ENCODE data around the gene TBCD.
"Not testable (repeated sequence)": the region's sequence is repeated elsewhere in the genome, so short reads cannot be mapped to it uniquely, and the experiment has no call there.

Gene TBCD

GRCh38 chr17:82963104-82963950 is 211.5 kb downstream of the TBCD start:
- DNase-seq (ENCODE audit: low read depth in 2 of 2) = peak; percentile 79 to 83
- H3K4me3 ChIP-seq (replicated peaks in 1 of 2; ENCODE audit: low read depth in 2 of 2, low read length in 2 of 2) = peak overlapping the region in 1 of 2 donors; percentile 15
- TF ChIP-seq, protein P1, sequence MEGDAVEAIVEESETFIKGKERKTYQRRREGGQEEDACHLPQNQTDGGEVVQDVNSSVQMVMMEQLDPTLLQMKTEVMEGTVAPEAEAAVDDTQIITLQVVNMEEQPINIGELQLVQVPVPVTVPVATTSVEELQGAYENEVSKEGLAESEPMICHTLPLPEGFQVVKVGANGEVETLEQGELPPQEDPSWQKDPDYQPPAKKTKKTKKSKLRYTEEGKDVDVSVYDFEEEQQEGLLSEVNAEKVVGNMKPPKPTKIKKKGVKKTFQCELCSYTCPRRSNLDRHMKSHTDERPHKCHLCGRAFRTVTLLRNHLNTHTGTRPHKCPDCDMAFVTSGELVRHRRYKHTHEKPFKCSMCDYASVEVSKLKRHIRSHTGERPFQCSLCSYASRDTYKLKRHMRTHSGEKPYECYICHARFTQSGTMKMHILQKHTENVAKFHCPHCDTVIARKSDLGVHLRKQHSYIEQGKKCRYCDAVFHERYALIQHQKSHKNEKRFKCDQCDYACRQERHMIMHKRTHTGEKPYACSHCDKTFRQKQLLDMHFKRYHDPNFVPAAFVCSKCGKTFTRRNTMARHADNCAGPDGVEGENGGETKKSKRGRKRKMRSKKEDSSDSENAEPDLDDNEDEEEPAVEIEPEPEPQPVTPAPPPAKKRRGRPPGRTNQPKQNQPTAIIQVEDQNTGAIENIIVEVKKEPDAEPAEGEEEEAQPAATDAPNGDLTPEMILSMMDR (IDR thresholded peaks at IDR 0.05; ENCODE audit: low read depth, low read length) = peak; percentile 86

- DNase-seq (ENCODE audit: low read depth in 2 of 2); H3K4me3 ChIP-seq (replicated peaks in 1 of 2; ENCODE audit: low read depth in 2 of 2, low read length in 2 of 2): not testable (repeated sequence)
These were observed 212.6 kb downstream of the TBCD start for GRCh38 chr17:82964451-82964850.

DNA sequence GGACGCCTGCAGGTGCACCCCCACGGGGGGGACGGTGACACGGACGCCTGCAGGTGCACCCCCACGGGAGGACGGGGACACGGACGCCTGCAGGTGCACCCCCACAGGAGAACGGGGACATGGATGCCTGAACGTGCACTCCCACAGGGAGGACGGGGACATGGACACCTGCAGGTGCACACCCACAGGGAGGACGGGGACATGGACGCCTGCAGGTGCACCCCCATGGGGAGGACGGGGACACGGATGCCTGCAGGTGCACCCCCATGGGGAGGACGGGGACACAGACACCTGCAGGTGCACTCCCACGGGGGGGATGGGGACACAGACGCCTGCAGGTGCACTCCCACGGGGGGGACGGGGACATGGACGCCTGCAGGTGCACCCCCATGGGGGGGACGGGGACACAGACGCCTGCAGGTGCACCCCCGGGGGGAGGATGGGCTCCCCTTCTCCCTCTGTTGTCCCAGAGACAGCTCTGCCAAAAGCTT is 213.0 kb downstream of the TBCD start:
- H3K4me3 ChIP-seq (replicated peaks in 1 of 2; ENCODE audit: low read depth in 2 of 2, low read length in 2 of 2) = no peak overlapping the region
- TF ChIP-seq, protein P1 (IDR thresholded peaks at IDR 0.05; ENCODE audit: low read depth, low read length) = no peak
- no peak for DNase-seq (ENCODE audit: low read depth in 2 of 2)

DNA sequence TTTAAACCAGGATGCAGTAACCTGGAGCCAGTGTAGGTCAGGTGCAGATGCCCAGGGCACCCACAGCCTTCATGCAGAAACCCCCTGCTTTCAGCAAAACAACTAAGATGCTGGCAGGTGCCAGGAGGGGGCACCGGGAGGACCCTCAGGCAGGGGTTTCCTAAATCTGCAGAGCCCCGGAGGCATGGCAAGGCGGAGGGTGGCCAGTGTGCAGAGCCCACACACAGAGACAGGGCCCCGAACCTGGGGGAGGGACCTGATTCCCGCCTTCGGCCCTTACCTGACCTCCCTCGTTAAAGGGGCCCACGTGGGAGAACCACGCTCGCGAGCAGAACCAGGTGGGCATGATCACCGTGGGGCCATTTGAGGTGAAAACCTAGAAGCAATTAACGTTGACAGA is 213.5 kb downstream of the TBCD start:
- no peak overlapping the region for H3K4me3 ChIP-seq (replicated peaks in 1 of 2; ENCODE audit: low read depth in 2 of 2, low read length in 2 of 2)
- DNase-seq (ENCODE audit: low read depth in 2 of 2) = no peak

GRCh38 chr17:82966415-82966814 is 214.6 kb downstream of the TBCD start:
- no peak for DNase-seq (ENCODE audit: low read depth in 2 of 2)
- no peak overlapping the region for H3K4me3 ChIP-seq (replicated peaks in 1 of 2; ENCODE audit: low read depth in 2 of 2, low read length in 2 of 2)
- TF ChIP-seq, protein P1 (IDR thresholded peaks at IDR 0.05; ENCODE audit: low read depth, low read length) = no peak

More for the DNA sequence above, 213.5 kb downstream of the TBCD start:
- TF ChIP-seq, protein P1 (IDR thresholded peaks at IDR 0.05; ENCODE audit: low read depth, low read length) = no peak

DNA sequence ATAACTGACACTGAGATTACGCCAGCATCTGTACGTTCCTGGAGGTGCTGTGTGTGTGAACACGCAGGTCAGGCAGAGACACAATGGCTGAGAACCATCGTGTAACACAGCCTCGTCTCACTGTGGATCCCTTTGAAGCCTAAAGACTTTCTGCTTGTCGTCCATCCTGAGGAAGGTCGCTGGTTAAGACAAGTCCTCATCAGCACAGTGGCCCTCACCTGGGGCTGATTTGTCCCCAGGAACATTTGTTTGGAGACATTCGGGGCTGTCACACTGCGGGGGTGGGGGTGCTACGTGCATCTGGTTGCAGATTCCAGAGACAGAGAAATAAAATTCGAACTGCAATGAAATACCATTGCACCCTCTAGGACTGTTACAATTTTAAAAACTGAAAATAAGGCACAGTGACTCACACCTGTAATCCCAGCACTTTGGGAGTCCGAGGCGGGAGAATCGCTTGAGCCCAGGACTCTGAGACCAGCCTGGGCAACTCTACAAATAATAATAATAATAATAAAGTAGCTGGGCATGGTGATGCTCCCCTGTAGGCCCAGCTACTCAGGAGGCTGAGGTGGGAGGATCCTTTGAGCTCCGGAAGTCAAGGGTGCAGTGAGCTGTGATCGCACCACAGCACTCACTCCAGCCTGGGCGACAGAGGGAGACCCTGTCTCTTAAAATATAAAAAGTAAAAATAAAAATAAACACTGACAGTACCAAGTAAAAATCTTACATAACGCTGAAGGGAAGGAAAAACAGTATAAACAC is 215.6 kb downstream of the TBCD start:
- TF ChIP-seq, protein P1 (IDR thresholded peaks at IDR 0.05; ENCODE audit: low read depth, low read length) = no peak
- no peak overlapping the region for H3K4me3 ChIP-seq (replicated peaks in 1 of 2; ENCODE audit: low read depth in 2 of 2, low read length in 2 of 2)
- DNase-seq (ENCODE audit: low read depth in 2 of 2) = no peak

- not testable (repeated sequence) for DNase-seq (ENCODE audit: low read depth in 2 of 2); H3K4me3 ChIP-seq (replicated peaks in 1 of 2; ENCODE audit: low read depth in 2 of 2, low read length in 2 of 2)
These were observed 216.4 kb downstream of the TBCD start for GRCh38 chr17:82968033-82968841.

Measured in cardiac fibroblast (primary cell).